Natural killer cell (primary cell): ENCODE results near the gene CEP76. TPM values are rescaled to one million over a fixed set of nuclear protein-coding genes. Genes with fewer than 3 reads are reported as not detected.
A peak's percentile ranks its signal among the peaks of the same experiment; 100 is the strongest.

Experiments used
- ATAC-seq, 3 donors: fragments of 150-1000 bp in 2 of 3; fragments of 200-7000 bp in 1 of 3; cut with Tn5 transposase; 1 replicate in 1 of 3; 2 replicates in 2 of 3; pipeline ENCODE4 v1.10.0; 2021; ENCODE audit warnings: mild to moderate bottlenecking in 2 of 3, moderate library complexity in 2 of 3
- DNase-seq, 2 donors: peaks; one replicate each; pipeline versions ENCODE4 v3.0.0 to v3.0.0-alpha.2; 2013 to 2021; ENCODE audit warnings: mixed read lengths in 1 of 2
- H3K27ac ChIP-seq: one replicate; pipeline ENCODE4 v1.5.1; 2013; ENCODE audit warnings: mild to moderate bottlenecking, low read length
- H3K27me3 ChIP-seq: one replicate; pipeline ENCODE4 v1.6.1; 2013; ENCODE audit warnings: low read length; ENCODE audit not compliant: control insufficient read depth, insufficient read depth
- H3K36me3 ChIP-seq: one replicate; pipeline ENCODE4 v1.6.1; 2013; ENCODE audit warnings: low read length; ENCODE audit not compliant: control insufficient read depth, insufficient read depth
- H3K4me1 ChIP-seq: one replicate; pipeline ENCODE4 v1.6.1; 2013; ENCODE audit warnings: low read length; ENCODE audit not compliant: control insufficient read depth, insufficient read depth
- H3K4me3 ChIP-seq: one replicate; pipeline ENCODE4 v1.5.1; 2013; ENCODE audit warnings: low read length
- H3K9me3 ChIP-seq: one replicate; pipeline ENCODE4 v1.6.1; 2013; ENCODE audit warnings: low read length; ENCODE audit not compliant: control insufficient read depth, insufficient read depth
- H3K27ac Mint-ChIP-seq, 2 donors: one replicate each; pipeline ENCODE4 v1.8.0; 2022; ENCODE audit warnings: mild to moderate bottlenecking in 2 of 2, mixed read lengths in 2 of 2, moderate library complexity in 1 of 2
- H3K27me3 Mint-ChIP-seq, 2 donors: one replicate each; pipeline ENCODE4 v1.8.0; 2022; ENCODE audit warnings: low read depth in 2 of 2, mixed read lengths in 2 of 2
- H3K36me3 Mint-ChIP-seq: one replicate; pipeline ENCODE4 v1.8.0; 2022; ENCODE audit warnings: mixed read lengths
- H3K4me1 Mint-ChIP-seq, 2 donors: one replicate each; pipeline ENCODE4 v1.8.0; 2022; ENCODE audit warnings: mixed read lengths in 2 of 2
- H3K4me3 Mint-ChIP-seq: one replicate; pipeline ENCODE4 v1.8.0; 2022; ENCODE audit warnings: mild to moderate bottlenecking, moderate library complexity, mixed read lengths
- H3K9me3 Mint-ChIP-seq, 2 donors: one replicate each; pipeline ENCODE4 v1.8.0; 2022; ENCODE audit warnings: mixed read lengths in 2 of 2
- WGBS: methylation state at CpG from one replicate; pipeline ENCODE4 v1.1.7; 2013; ENCODE audit warnings: missing lambda C conversion rate; ENCODE audit not compliant: insufficient coverage; 5-methylcytosine and 5-hydroxymethylcytosine counted together
- intact Hi-C: fragments of 100-400 bp; cut with micrococcal nuclease; formaldehyde crosslinking; loops from one replicate; pipeline ENCODE4 v1.14.2; 2022
- total RNA-seq, 4 donors: library from RNA; stranded (reverse); fragments of 120-200 nt in 1 of 4; gene quantifications; one replicate each; pipeline versions ENCODE4 v1.2.3 to v1.2.4, GENCODE V29; 2013 to 2022
- TF ChIP-seq, protein P1 (sequence below): fragments of 200-600 bp; IDR thresholded peaks from one replicate; pipeline ENCODE4 v1.8.0; 2022; ENCODE audit warnings: antibody characterized with exemption

The CEP76 gene
- total RNA-seq, 3 donors from 2014 or later (not counting 1 experiment from before 2014, with no cell fraction given), result 6.4 to 9.8 (median 8.8) TPM

DNA sequence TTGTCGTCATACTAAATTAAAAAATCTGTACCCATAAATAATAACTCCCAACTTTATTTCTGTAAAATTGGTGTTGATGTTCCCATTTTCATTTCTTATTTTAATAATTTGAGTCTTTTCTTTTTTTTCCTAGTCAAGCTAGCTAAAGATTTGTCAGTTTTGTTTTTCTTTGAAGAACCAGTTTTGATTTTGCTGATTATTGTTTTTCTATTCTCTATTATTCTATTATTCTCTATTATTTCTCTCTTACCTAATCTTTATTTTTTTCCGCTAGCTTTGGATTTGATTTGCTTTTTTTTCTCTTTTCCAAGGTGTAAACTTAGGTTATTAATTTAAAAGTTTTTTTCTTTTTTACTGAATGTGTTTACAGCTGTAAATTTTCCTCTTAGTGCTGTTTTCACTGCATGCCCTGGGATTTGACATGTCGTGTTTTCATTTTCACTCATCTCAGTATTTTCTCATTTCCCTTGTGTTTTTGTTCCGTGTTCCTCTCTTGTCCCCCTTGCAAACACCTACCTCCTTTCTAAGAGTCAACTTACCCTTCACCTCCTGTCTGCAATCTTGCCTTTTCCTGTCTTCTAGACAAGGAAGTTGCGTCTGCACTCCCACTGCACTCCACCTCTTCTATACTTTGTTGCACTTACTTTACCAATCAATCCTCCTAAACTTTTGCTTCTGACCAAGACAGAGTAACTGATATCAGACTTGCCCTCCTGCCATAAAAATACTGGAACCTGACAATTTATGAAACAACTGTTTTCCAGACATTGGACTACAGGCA is 19.2 kb upstream of the CEP76 start:
- Histone ChIP-seq H3K4me1 (no peaks in the 10 kb centered on the region), H3K9me3 (no peaks in the 10 kb centered on the region), H3K27me3 (no peaks in the 10 kb centered on the region), H3K4me3 (no peak overlapping the region), H3K27ac (no peak overlapping the region), H3K36me3 (peaks cover 86% of the 10 kb centered on the region)
- WGBS, result 86% methylated on average over 3 of the region's 5 CpGs
- intact Hi-C loops, result no loop called here
- Mint-ChIP-seq H3K27me3 (no peaks in the 10 kb centered on the region), H3K36me3 (peaks cover 15% of the 10 kb centered on the region), H3K9me3 (no peaks in the 10 kb centered on the region), H3K27ac (no peak overlapping the region), H3K4me1 (peaks cover 6 to 12% of the 10 kb centered on the region in 2 donors), H3K4me3 (no peak overlapping the region)
- TF ChIP-seq, protein P1, sequence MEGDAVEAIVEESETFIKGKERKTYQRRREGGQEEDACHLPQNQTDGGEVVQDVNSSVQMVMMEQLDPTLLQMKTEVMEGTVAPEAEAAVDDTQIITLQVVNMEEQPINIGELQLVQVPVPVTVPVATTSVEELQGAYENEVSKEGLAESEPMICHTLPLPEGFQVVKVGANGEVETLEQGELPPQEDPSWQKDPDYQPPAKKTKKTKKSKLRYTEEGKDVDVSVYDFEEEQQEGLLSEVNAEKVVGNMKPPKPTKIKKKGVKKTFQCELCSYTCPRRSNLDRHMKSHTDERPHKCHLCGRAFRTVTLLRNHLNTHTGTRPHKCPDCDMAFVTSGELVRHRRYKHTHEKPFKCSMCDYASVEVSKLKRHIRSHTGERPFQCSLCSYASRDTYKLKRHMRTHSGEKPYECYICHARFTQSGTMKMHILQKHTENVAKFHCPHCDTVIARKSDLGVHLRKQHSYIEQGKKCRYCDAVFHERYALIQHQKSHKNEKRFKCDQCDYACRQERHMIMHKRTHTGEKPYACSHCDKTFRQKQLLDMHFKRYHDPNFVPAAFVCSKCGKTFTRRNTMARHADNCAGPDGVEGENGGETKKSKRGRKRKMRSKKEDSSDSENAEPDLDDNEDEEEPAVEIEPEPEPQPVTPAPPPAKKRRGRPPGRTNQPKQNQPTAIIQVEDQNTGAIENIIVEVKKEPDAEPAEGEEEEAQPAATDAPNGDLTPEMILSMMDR, result no peak
- ATAC-seq (no peak), DNase-seq (no peak)

DNA sequence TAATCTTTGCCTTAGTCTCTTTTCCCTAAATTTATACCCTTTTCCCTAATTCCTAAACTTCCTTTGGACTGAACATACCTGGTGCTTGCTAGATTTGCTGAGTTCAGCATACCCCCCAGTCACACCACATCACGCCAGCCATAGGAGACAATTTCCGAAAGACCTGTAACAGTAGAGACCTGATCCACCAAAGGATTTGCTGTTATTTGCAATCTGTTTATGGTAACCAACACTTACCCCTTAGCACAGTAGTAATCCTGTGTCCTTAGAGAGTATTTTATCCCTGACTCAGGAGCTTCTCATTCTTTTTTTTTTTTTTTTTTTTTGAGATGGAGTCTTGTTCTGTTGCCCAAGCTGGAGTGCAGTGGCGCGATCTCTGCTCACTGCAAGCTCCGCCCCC is 8.9 kb upstream of the CEP76 start:
- H3K36me3 ChIP-seq, result peaks cover 55% of the 10 kb centered on the region

DNA sequence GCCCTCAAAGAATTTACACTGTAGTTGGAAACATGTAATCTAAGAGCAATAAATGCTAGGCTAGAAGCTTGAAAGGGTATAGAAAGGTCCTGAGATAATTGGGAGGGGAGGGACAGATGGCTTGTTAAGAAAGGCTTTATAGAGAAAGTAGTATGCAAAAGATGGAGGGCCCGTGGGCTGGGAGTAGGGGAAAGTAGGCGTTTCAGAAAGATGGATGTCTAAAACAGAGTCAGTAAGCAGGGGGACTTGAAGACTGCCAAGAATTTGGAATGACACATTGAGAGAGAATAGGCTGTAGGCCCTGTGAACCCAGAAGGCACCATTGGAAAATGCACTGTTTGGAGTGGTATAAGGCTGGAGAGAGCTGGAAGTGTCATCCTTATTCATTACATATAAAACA is 1.1 kb upstream of the CEP76 start:
- no peaks in the 10 kb centered on the region for H3K27me3 ChIP-seq
- peak in 1 of 2 donors; percentile 29 for DNase-seq
- H3K4me3 ChIP-seq, result peak overlapping the region; percentile 99
- no peaks in the 10 kb centered on the region for H3K9me3 ChIP-seq
- peak overlapping the region; percentile 99 for H3K4me3 Mint-ChIP-seq
- TF ChIP-seq, protein P1, result no peak
- H3K36me3 Mint-ChIP-seq, result no peaks in the 10 kb centered on the region
- H3K4me1 Mint-ChIP-seq, result peaks cover 41 to 48% of the 10 kb centered on the region in 2 donors
- H3K27ac ChIP-seq, result peak overlapping the region; percentile 99
- no peaks in the 10 kb centered on the region for H3K9me3 Mint-ChIP-seq
- peaks cover 20% of the 10 kb centered on the region for H3K4me1 ChIP-seq
- no peaks in the 10 kb centered on the region for H3K27me3 Mint-ChIP-seq
- intact Hi-C loops, result loop anchor here (5.0 kb wide), 1 partner anchor 326 kb away; the partner anchor contains the start of gene AFG3L2
- WGBS, result 2% methylated on average over 2 of the region's 2 CpGs
- peaks cover 17% of the 10 kb centered on the region for H3K36me3 ChIP-seq
- H3K27ac Mint-ChIP-seq, result peak overlapping the region; percentile 94 to 99
- ATAC-seq, result no peak

More for the DNA sequence above, 8.9 kb upstream of the CEP76 start:
- Mint-ChIP-seq H3K4me1 (peaks cover 5 to 6% of the 10 kb centered on the region in 2 donors), H3K36me3 (no peaks in the 10 kb centered on the region), H3K9me3 (no peaks in the 10 kb centered on the region), H3K27me3 (no peaks in the 10 kb centered on the region), H3K4me3 (no peak overlapping the region), H3K27ac (no peak overlapping the region)
- WGBS, result 100% methylated on average over 5 of the region's 5 CpGs
- DNase-seq, result no peak
- ATAC-seq, result no peak
- Histone ChIP-seq H3K27me3 (no peaks in the 10 kb centered on the region), H3K9me3 (no peaks in the 10 kb centered on the region), H3K27ac (no peak overlapping the region), H3K4me1 (no peaks in the 10 kb centered on the region), H3K4me3 (no peak overlapping the region)
- intact Hi-C loops, result no loop called here
- TF ChIP-seq, protein P1, result no peak
